DOHH2 (cell line): ENCODE data around the gene SOST.

Experiments
- H3F3A ChIP-seq: fragments of 200-600 bp; sonication (generic), shearing (Covaris generic); 2 replicates; pipeline ENCODE4 v1.6.0; 2016; ENCODE audit warnings: antibody characterized with exemption, mild to moderate bottlenecking; ENCODE audit not compliant: control insufficient read depth, insufficient read depth
- H3K27ac ChIP-seq: fragments of 200-600 bp; sonication (generic); 2 replicates; pipeline ENCODE4 v1.5.1; 2014; ENCODE audit warnings: low read depth, mild to moderate bottlenecking, low read length, moderate library complexity
- H3K27me3 ChIP-seq: fragments of 200-600 bp; sonication (generic); 2 replicates; pipeline ENCODE4 v1.6.1; 2014; ENCODE audit warnings: mild to moderate bottlenecking, low read length, mixed read lengths; ENCODE audit not compliant: control insufficient read depth
- H3K36me3 ChIP-seq: fragments of 200-600 bp; sonication (generic); 2 replicates; pipeline ENCODE4 v1.6.1; 2014; ENCODE audit warnings: mild to moderate bottlenecking, low read length, moderate library complexity, mixed read lengths; ENCODE audit not compliant: control insufficient read depth
- H3K4me1 ChIP-seq: fragments of 200-600 bp; sonication (generic); 2 replicates; pipeline ENCODE4 v1.6.1; 2014; ENCODE audit warnings: mild to moderate bottlenecking, low read length, mixed read lengths; ENCODE audit not compliant: control insufficient read depth
- H3K4me2 ChIP-seq: fragments of 200-600 bp; sonication (generic); 2 replicates; pipeline ENCODE4 v1.6.0; 2014; ENCODE audit warnings: mild to moderate bottlenecking, low read length, moderate library complexity
- H3K4me3 ChIP-seq: fragments of 200-600 bp; sonication (generic); 2 replicates; pipeline ENCODE4 v1.5.1; 2014; ENCODE audit warnings: mild to moderate bottlenecking, low read length, mixed read lengths
- H3K79me2 ChIP-seq: fragments of 200-600 bp; sonication (generic); 2 replicates; pipeline ENCODE4 v1.6.1; 2014; ENCODE audit warnings: mild to moderate bottlenecking, low read length, mixed read lengths; ENCODE audit not compliant: control insufficient read depth
- H3K9me2 ChIP-seq: fragments of 200-600 bp; sonication (generic); replicated peaks from 2 replicates; pipeline ENCODE4 v1.6.1; 2014; ENCODE audit warnings: mild to moderate bottlenecking, low read length, mixed read lengths; ENCODE audit not compliant: control insufficient read depth
- H3K9me3 ChIP-seq: fragments of 200-600 bp; sonication (generic); 2 replicates; pipeline ENCODE4 v1.6.1; 2014; ENCODE audit warnings: antibody characterized with exemption, low read length, mixed read lengths; ENCODE audit not compliant: control insufficient read depth, insufficient read depth
- H4K20me1 ChIP-seq: fragments of 200-600 bp; sonication (generic); 2 replicates; pipeline ENCODE4 v1.6.0; 2014; ENCODE audit warnings: low read depth, mild to moderate bottlenecking, antibody characterized with exemption, low read length, moderate library complexity; ENCODE audit not compliant: control insufficient read depth, insufficient read depth
- CTCF ChIP-seq: fragments of 200-600 bp; sonication (generic); IDR thresholded peaks from one replicate; pipeline ENCODE4 v1.5.1; 2014; ENCODE audit warnings: antibody characterized with exemption, mild to moderate bottlenecking, low read depth, low read length; ENCODE audit not compliant: poor library complexity, severe bottlenecking
- EZH2phosphoT487 ChIP-seq: fragments of 200-600 bp; sonication (generic); IDR thresholded peaks from 2 replicates; pipeline ENCODE4 v1.6.1; 2017; ENCODE audit warnings: borderline replicate concordance, mild to moderate bottlenecking, antibody characterized with exemption, low read length, moderate library complexity, mixed read lengths

SOST gene

GRCh38 chr17:43766413-43767052 lies 7.9 kb upstream of the SOST start:
- no peaks in the 10 kb centered on the region for H3K36me3 ChIP-seq
- H3K9me2 ChIP-seq, result no peaks in the 10 kb centered on the region
- no peaks in the 10 kb centered on the region for H3K9me3 ChIP-seq
- H4K20me1 ChIP-seq, result 0 out of 2 replicates have a peak, but pooled peaks cover 2% of the 10 kb centered on the region
- H3K4me3 ChIP-seq, result no peak overlapping the region
- peaks cover 10% of the 10 kb centered on the region for H3K4me1 ChIP-seq
- no peak overlapping the region for H3K4me2 ChIP-seq
- no peak for TF ChIP-seq EZH2phosphoT487
- TF ChIP-seq CTCF, result peak; percentile 97
- H3F3A ChIP-seq, result no peaks in the 10 kb centered on the region
- H3K27me3 ChIP-seq, result no peaks in the 10 kb centered on the region
- no peak overlapping the region for H3K27ac ChIP-seq
- H3K79me2 ChIP-seq, result no peaks in the 10 kb centered on the region

- Histone ChIP-seq H3K9me3 (no peaks in the 10 kb centered on the region), H3F3A (no peaks in the 10 kb centered on the region), H3K4me2 (no peak overlapping the region), H3K27me3 (no peaks in the 10 kb centered on the region), H3K36me3 (no peaks in the 10 kb centered on the region), H3K4me1 (no peaks in the 10 kb centered on the region), H3K79me2 (no peaks in the 10 kb centered on the region), H3K27ac (no peak overlapping the region), H3K4me3 (no peak overlapping the region), H4K20me1 (no peaks in the 10 kb centered on the region), H3K9me2 (no peaks in the 10 kb centered on the region)
- TF ChIP-seq CTCF (peak; percentile 99), EZH2phosphoT487 (no peak)
Measured at GRCh38 chr17:43760254-43760852, 1.8 kb upstream of the SOST start.

GRCh38 chr17:43759836-43760235 lies 1.2 kb upstream of the SOST start:
- H3K9me2 ChIP-seq, result no peaks in the 10 kb centered on the region
- no peaks in the 10 kb centered on the region for H3K4me1 ChIP-seq
- H3K27me3 ChIP-seq, result no peaks in the 10 kb centered on the region
- H3K79me2 ChIP-seq, result no peaks in the 10 kb centered on the region
- no peak overlapping the region for H3K27ac ChIP-seq
- H4K20me1 ChIP-seq, result no peaks in the 10 kb centered on the region
- no peak overlapping the region for H3K4me3 ChIP-seq
- H3K36me3 ChIP-seq, result no peaks in the 10 kb centered on the region
- H3F3A ChIP-seq, result no peaks in the 10 kb centered on the region
- no peak overlapping the region for H3K4me2 ChIP-seq
- TF ChIP-seq CTCF (no peak), EZH2phosphoT487 (no peak)
- H3K9me3 ChIP-seq, result no peaks in the 10 kb centered on the region
